GDM1 (cell line): ENCODE results near the gene RCL1.
"Not testable (repeated sequence)": the region's sequence is repeated elsewhere in the genome, so short reads cannot be mapped to it uniquely, and the experiment has no call there.

ENCODE experiments used
- DNase-seq: peaks from one replicate; lab custom pipeline; 2025; lab: John Stamatoyannopoulos, UW

Gene RCL1

GRCh38 chr9:4883326-4883873 is 90.7 kb downstream of the RCL1 start:
- DNase-seq = no peak

GRCh38 chr9:4886698-4887097 is 94.0 kb downstream of the RCL1 start:
- DNase-seq = no peak

- DNase-seq = no peak
Observed at GRCh38 chr9:4887556-4887955, 94.8 kb downstream of the RCL1 start.

- DNase-seq = no peak
Observed at GRCh38 chr9:4890242-4890641, 97.5 kb downstream of the RCL1 start.

- DNase-seq = no peak
Observed at GRCh38 chr9:4890929-4891328, 98.2 kb downstream of the RCL1 start.

- no peak for DNase-seq
Observed at GRCh38 chr9:4891674-4892073, 98.9 kb downstream of the RCL1 start.

- DNase-seq = no peak
Observed at GRCh38 chr9:4892501-4893194, 99.9 kb downstream of the RCL1 start.

GRCh38 chr9:4894076-4894475 is 101.3 kb downstream of the RCL1 start:
- DNase-seq = no peak

GRCh38 chr9:4899853-4900252 is 107.1 kb downstream of the RCL1 start:
- DNase-seq = not testable (repeated sequence)

GRCh38 chr9:4901401-4902134 is 108.8 kb downstream of the RCL1 start:
- not testable (repeated sequence) for DNase-seq

GRCh38 chr9:4902135-4902475 is 109.4 kb downstream of the RCL1 start:
- DNase-seq = no peak

GRCh38 chr9:4904322-4905134 is 111.8 kb downstream of the RCL1 start:
- no peak for DNase-seq

GRCh38 chr9:4905135-4905490 is 112.4 kb downstream of the RCL1 start:
- DNase-seq = no peak
